Measurements from ENCODE around the gene HIRA. TPM values are rescaled to one million over a fixed set of nuclear protein-coding genes. Genes with fewer than 3 reads are reported as not detected.
A peak's percentile ranks its signal among the peaks of the same experiment; 100 is the strongest.

The HIRA gene
- total and polyA plus RNA-seq, 9 of the 15 experiments (the other 6 are each of a cell fraction or from before 2014, with no cell fraction given): 0.96 to 132 (median 58.4) TPM

DNA sequence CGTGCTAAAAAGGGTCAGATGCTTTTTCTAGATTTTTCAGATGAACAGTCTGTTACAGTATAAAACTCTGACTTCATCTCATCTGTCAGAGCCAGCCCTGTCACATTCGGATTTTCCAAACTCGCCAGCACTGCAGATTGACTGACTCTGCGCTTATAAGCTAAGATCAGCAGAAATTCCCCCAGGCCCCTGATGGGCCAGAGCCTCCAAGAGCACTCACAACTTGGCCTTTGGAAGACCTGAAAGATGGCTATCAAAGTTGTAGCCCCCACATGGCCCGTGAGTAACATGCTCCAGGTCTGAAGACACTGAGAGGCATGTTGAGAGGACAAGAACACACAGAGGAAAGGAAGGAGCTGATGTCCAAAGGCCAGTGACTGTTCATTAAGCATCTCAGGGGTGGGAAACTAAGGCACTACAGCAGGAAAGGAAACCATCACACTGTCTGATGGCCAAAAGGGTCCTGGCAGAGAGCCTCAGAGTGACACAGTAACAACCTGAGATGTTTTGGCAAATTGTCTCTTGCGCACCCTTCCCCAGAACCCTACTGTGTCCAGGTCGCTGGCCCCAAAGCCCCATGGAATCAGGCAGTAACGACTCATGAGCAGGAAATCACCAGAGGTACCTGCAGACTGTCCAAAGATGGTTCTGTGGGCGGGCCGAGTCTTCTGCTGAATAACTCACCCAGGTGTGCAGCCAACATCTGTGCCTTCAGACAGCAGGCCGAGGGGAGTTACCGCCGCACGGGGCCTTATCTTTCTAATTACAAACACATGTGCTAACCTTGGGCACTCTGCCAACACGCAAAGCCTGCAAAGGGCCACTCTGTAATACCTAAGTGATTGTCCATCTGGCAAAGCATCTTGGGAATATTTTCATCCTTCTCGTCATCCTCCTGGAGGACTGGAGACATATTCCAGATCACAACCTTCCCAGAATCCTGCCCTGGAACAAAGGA lies 23.6 kb downstream of the HIRA start (continued):
- TF ChIP-seq TSC22D4 (tag; IDR thresholded peaks at IDR 0.05) (no peak), ETV1 (tag; conservative IDR thresholded peaks at IDR 0.05; ENCODE audit: low read depth) (peak; percentile 14; the same call in 1 of the 2 replicates), ZNF551 (CRISPR knock-in tag; IDR thresholded peaks at IDR 0.05) (no peak), ZBED1 (IDR thresholded peaks at IDR 0.05) (peak; percentile 81; the same call in 1 of the 2 replicates), ZNF274 (IDR thresholded peaks at IDR 0.05; ENCODE audit: borderline replicate concordance, low read depth, low read length) (peak; percentile 65; the same call in 1 of the 2 replicates), ZFPM2 (CRISPR knock-in tag; IDR thresholded peaks at IDR 0.05) (no peak), ZNF785 (CRISPR knock-in tag; IDR thresholded peaks at IDR 0.05) (0 out of 2 replicates have a peak, but pooled peaks have one; percentile 4), TCFL5 (CRISPR knock-in tag; conservative IDR thresholded peaks at IDR 0.05) (no peak), NR2C2 (CRISPR knock-in tag; IDR thresholded peaks at IDR 0.05) (0 out of 2 replicates have a peak, but pooled peaks have one; percentile 20), NR2C2 (tag; IDR thresholded peaks at IDR 0.05) (no peak), ZFP30 (CRISPR knock-in tag; IDR thresholded peaks at IDR 0.05; ENCODE audit: borderline replicate concordance) (no peak), TAF1 (IDR thresholded peaks at IDR 0.05; ENCODE audit: control insufficient read depth, extremely low read depth, insufficient read depth, low read length, severe bottlenecking) (no peak), XRCC4 (IDR thresholded peaks at IDR 0.05; ENCODE audit: extremely low read depth, insufficient read depth, insufficient read length) (no peak), L3MBTL2 (IDR thresholded peaks at IDR 0.05) (peak; percentile 67; the same call in 1 of the 2 replicates), TEAD2 (tag; IDR thresholded peaks at IDR 0.05) (no peak), BACH1 (tag; IDR thresholded peaks at IDR 0.05) (peak; percentile 74; the same call in 1 of the 2 replicates)
- TF ChIP-seq, protein P1, sequence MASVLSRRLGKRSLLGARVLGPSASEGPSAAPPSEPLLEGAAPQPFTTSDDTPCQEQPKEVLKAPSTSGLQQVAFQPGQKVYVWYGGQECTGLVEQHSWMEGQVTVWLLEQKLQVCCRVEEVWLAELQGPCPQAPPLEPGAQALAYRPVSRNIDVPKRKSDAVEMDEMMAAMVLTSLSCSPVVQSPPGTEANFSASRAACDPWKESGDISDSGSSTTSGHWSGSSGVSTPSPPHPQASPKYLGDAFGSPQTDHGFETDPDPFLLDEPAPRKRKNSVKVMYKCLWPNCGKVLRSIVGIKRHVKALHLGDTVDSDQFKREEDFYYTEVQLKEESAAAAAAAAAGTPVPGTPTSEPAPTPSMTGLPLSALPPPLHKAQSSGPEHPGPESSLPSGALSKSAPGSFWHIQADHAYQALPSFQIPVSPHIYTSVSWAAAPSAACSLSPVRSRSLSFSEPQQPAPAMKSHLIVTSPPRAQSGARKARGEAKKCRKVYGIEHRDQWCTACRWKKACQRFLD (CRISPR knock-in tag; IDR thresholded peaks at IDR 0.05): peak; percentile 97
- TF ChIP-seq, protein P2, sequence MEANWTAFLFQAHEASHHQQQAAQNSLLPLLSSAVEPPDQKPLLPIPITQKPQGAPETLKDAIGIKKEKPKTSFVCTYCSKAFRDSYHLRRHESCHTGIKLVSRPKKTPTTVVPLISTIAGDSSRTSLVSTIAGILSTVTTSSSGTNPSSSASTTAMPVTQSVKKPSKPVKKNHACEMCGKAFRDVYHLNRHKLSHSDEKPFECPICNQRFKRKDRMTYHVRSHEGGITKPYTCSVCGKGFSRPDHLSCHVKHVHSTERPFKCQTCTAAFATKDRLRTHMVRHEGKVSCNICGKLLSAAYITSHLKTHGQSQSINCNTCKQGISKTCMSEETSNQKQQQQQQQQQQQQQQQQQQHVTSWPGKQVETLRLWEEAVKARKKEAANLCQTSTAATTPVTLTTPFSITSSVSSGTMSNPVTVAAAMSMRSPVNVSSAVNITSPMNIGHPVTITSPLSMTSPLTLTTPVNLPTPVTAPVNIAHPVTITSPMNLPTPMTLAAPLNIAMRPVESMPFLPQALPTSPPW (CRISPR knock-in tag; IDR thresholded peaks at IDR 0.05): peak; percentile 50; the same call in 1 of the 2 replicates
- TF ChIP-seq, protein P3, sequence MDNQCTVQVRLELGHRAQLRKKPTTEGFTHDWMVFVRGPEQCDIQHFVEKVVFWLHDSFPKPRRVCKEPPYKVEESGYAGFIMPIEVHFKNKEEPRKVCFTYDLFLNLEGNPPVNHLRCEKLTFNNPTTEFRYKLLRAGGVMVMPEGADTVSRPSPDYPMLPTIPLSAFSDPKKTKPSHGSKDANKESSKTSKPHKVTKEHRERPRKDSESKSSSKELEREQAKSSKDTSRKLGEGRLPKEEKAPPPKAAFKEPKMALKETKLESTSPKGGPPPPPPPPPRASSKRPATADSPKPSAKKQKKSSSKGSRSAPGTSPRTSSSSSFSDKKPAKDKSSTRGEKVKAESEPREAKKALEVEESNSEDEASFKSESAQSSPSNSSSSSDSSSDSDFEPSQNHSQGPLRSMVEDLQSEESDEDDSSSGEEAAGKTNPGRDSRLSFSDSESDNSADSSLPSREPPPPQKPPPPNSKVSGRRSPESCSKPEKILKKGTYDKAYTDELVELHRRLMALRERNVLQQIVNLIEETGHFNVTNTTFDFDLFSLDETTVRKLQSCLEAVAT (IDR thresholded peaks at IDR 0.05): no peak
- TF ChIP-seq, protein P4, sequence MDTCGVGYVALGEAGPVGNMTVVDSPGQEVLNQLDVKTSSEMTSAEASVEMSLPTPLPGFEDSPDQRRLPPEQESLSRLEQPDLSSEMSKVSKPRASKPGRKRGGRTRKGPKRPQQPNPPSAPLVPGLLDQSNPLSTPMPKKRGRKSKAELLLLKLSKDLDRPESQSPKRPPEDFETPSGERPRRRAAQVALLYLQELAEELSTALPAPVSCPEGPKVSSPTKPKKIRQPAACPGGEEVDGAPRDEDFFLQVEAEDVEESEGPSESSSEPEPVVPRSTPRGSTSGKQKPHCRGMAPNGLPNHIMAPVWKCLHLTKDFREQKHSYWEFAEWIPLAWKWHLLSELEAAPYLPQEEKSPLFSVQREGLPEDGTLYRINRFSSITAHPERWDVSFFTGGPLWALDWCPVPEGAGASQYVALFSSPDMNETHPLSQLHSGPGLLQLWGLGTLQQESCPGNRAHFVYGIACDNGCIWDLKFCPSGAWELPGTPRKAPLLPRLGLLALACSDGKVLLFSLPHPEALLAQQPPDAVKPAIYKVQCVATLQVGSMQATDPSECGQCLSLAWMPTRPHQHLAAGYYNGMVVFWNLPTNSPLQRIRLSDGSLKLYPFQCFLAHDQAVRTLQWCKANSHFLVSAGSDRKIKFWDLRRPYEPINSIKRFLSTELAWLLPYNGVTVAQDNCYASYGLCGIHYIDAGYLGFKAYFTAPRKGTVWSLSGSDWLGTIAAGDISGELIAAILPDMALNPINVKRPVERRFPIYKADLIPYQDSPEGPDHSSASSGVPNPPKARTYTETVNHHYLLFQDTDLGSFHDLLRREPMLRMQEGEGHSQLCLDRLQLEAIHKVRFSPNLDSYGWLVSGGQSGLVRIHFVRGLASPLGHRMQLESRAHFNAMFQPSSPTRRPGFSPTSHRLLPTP (IDR thresholded peaks at IDR 0.05; ENCODE audit: borderline replicate concordance, extremely low read depth, insufficient read length): no peak
